Left lung (tissue), 10 donors: ENCODE measurements around the gene GSG1L. TPM values are rescaled to one million over a fixed set of nuclear protein-coding genes. Genes with fewer than 3 reads are reported as not detected.

Experiments
- ATAC-seq: fragments of 200-7000 bp; cut with Tn5 transposase; one replicate; pipeline ENCODE4 v1.9.1; 2020; ENCODE audit warnings: moderate library complexity
- DNase-seq, 4 donors: peaks; one replicate each; pipeline ENCODE4 v3.0.0-alpha.2; 2013 to 2020
- H3K27ac ChIP-seq, 2 donors: fragments of 200-600 bp; sonication (generic) in 1 of 2; one replicate each; pipeline versions ENCODE4 v1.5.0 to v1.8.0; 2020 to 2021
- H3K27me3 ChIP-seq, 2 donors: fragments of 200-600 bp; sonication (generic) in 1 of 2; one replicate each; pipeline versions ENCODE4 v1.5.0 to v1.8.0; 2020 to 2021
- H3K36me3 ChIP-seq, 2 donors: fragments of 200-600 bp; sonication (generic) in 1 of 2; one replicate each; pipeline versions ENCODE4 v1.5.0 to v1.8.0; 2020 to 2021
- H3K4me1 ChIP-seq, 2 donors: fragments of 200-600 bp; one replicate each; pipeline ENCODE4 v1.8.0; 2021
- H3K4me3 ChIP-seq, 2 donors: fragments of 200-600 bp; sonication (generic) in 1 of 2; one replicate each; pipeline versions ENCODE4 v1.5.0 to v1.8.0; 2020 to 2021; ENCODE audit warnings: mild to moderate bottlenecking in 1 of 2
- H3K9me3 ChIP-seq, 2 donors: fragments of 200-600 bp; sonication (generic) in 1 of 2; one replicate each; pipeline versions ENCODE4 v1.5.0 to v1.8.0; 2020 to 2021
- CTCF ChIP-seq, 2 donors: fragments of 200-600 bp; sonication (generic) in 1 of 2; IDR thresholded peaks; one replicate each; pipeline versions ENCODE4 v1.5.0 to v1.8.0; 2021; ENCODE audit warnings: antibody characterized with exemption in 2 of 2
- intact Hi-C, 2 donors: fragments of 100-400 bp; cut with DNase I; formaldehyde crosslinking; loops; one replicate each; pipeline versions ENCODE4 v1.11.2 to v1.14.2; 2022
- polyA plus RNA-seq, 6 donors: library from polyadenylated mRNA; unstranded; fragments of 120-200 nt; gene quantifications; one replicate each; pipeline ENCODE4 v1.2.1, GENCODE V29; 2013; ENCODE audit not compliant: insufficient read length in 6 of 6
- total RNA-seq, 2 donors: library from RNA; stranded (reverse); fragmentation: NEBNext Ultra II Directional; extraction: Animal tissue kit (Norgen Biotek cat#: 25700); gene quantifications; one replicate each; pipeline ENCODE4 v1.2.1, GENCODE V29; 2021
- donor health status: DM: no; HTN: yes; CAD: no.
- donor health status: DM: no; HTN: no; CAD: no.

Gene GSG1L
- total and polyA plus RNA-seq, 8 donors: 0.20 to 1.2 (median 0.65) TPM; not detected in 1

DNA sequence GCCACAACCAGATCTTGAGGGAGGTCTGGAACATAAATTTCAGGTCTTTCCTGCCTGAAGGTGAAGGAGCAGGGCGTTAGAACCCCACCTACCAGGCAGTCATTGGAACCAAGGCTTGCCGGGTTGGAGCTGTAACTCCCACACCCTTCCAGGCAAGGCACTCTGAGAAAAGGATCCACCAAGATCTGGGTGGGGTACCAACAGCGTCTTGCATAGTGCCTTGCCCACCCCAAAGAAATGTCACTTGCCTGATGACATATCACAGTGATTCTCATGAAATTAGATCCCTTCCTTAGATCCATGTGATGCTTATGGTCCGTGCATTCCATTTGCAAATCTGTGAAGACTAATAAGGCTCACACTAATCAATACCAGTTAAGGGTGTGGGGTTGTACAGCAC is 312.3 kb downstream of the GSG1L start:
- Histone ChIP-seq H3K4me1 (peaks cover 0 to 6% of the 10 kb centered on the region in 2 donors), H3K27ac (no peak overlapping the region), H3K36me3 (peaks cover 0 to 32% of the 10 kb centered on the region in 2 donors), H3K27me3 (no peaks in the 10 kb centered on the region), H3K9me3 (no peaks in the 10 kb centered on the region), H3K4me3 (no peak overlapping the region)
- ATAC-seq (no peak), DNase-seq (no peak)
- intact Hi-C loops: no loop called here
- no peak for TF ChIP-seq CTCF (IDR thresholded peaks at IDR 0.05)

DNA sequence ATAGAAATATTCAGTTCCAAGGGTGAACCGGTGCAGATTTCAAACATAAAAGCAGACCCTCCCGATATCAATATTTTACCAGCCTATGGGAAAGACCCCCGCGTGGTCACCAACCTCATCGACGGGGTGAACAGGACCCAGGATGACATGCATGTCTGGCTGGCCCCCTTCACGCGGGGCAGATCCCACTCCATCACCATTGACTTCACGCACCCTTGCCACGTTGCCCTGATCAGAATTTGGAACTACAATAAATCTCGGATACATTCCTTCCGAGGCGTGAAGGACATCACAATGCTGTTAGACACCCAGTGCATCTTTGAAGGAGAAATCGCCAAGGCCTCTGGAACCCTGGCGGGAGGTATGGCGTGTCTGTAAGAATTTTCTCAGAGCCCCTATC is 313.6 kb downstream of the GSG1L start:
- H3K9me3 ChIP-seq: no peaks in the 10 kb centered on the region
- H3K4me3 ChIP-seq: no peak overlapping the region
- H3K4me1 ChIP-seq: no peaks in the 10 kb centered on the region
- intact Hi-C loops: no loop called here
- peaks cover 0 to 25% of the 10 kb centered on the region in 2 donors for H3K36me3 ChIP-seq
- no peaks in the 10 kb centered on the region for H3K27me3 ChIP-seq
- no peak for DNase-seq
- no peak for ATAC-seq
- no peak overlapping the region for H3K27ac ChIP-seq
- TF ChIP-seq CTCF (IDR thresholded peaks at IDR 0.05): no peak

DNA sequence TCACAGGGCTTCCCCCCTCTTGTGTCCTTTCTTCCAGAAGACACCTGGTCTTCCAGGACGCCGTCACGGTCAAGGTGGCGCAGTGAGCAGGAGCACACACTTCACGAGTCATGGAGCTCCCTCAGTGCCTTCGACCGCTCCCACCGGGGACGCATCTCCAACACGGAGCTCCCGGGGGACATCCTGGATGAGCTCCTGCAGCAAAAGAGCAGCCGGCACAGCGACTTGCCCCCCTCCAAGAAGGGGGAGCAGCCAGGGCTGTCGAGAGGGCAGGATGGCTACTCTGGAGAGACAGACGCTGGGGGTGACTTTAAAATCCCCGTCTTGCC is 314.0 kb downstream of the GSG1L start:
- Histone ChIP-seq H3K27me3 (no peaks in the 10 kb centered on the region), H3K27ac (no peak overlapping the region), H3K36me3 (peaks cover 0 to 20% of the 10 kb centered on the region in 2 donors), H3K9me3 (no peaks in the 10 kb centered on the region), H3K4me3 (no peak overlapping the region), H3K4me1 (no peaks in the 10 kb centered on the region)
- intact Hi-C loops: no loop called here
- no peak for ATAC-seq
- no peak for TF ChIP-seq CTCF (IDR thresholded peaks at IDR 0.05)
- no peak for DNase-seq

- Histone ChIP-seq H3K4me3 (no peak overlapping the region), H3K27ac (no peak overlapping the region), H3K36me3 (peaks cover 0 to 15% of the 10 kb centered on the region in 2 donors), H3K27me3 (no peaks in the 10 kb centered on the region), H3K4me1 (no peaks in the 10 kb centered on the region), H3K9me3 (no peaks in the 10 kb centered on the region)
- ATAC-seq: peak; percentile 72
- peak in 1 of 4 donors; percentile 57 for DNase-seq
- intact Hi-C loops: no loop called here
- TF ChIP-seq CTCF (IDR thresholded peaks at IDR 0.05): no peak
Measured at GRCh38 chr16:27748868-27749546, 314.5 kb downstream of the GSG1L start.

DNA sequence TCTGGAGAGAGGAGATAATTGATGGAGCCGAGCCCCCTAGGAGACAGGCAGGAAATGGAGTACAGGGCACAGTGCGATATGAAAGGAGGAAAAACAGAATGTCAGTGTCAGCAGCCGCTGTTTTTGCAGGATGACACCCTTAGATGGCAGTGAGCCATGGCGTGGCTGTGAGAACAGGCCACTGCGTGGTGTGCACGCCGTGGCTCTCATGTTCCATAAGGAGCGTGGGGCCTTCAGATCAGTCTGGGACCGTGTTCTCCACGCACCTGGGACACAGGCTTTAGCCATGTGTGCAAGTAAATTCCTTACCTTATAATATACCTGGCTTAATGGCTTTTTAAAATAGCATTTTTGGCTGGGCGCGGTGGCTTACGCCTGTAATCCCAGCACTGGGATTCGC is 315.6 kb downstream of the GSG1L start:
- peaks cover 0 to 13% of the 10 kb centered on the region in 2 donors for H3K36me3 ChIP-seq
- ATAC-seq: no peak
- H3K27ac ChIP-seq: no peak overlapping the region
- no peaks in the 10 kb centered on the region for H3K4me1 ChIP-seq
- no peak for TF ChIP-seq CTCF (IDR thresholded peaks at IDR 0.05)
- DNase-seq: no peak
- H3K9me3 ChIP-seq: no peaks in the 10 kb centered on the region
- intact Hi-C loops: no loop called here
- no peaks in the 10 kb centered on the region for H3K27me3 ChIP-seq
- no peak overlapping the region for H3K4me3 ChIP-seq
